Astrocyte of the spinal cord (primary cell): ENCODE results near the gene FKBP1A.

ENCODE experiments used
- DNase-seq: peaks from one replicate; pipeline ENCODE4 v3.0.0; 2011; ENCODE audit warnings: low read depth, low spot score
- H3K4me3 ChIP-seq: 2 replicates; pipeline ENCODE4 v1.5.1; 2011; ENCODE audit warnings: low read depth, mild to moderate bottlenecking, low read length, moderate library complexity
- CTCF ChIP-seq: IDR thresholded peaks from 2 replicates; pipeline ENCODE4 v1.5.1; 2012; ENCODE audit warnings: low read depth, mild to moderate bottlenecking, low read length, inconsistent platforms
- in situ Hi-C: cut with HindIII; loops from 2 replicates; pipeline ENCODE4 v1.10.0; 2017; ENCODE audit warnings: low sequenced_read_pairs

FKBP1A gene

GRCh38 chr20:1436263-1436662 lies 43.4 kb upstream of the FKBP1A start:
- in situ Hi-C loops: no loop called here
- DNase-seq: no peak
- no peak overlapping the region for H3K4me3 ChIP-seq
- TF ChIP-seq CTCF: no peak

DNA sequence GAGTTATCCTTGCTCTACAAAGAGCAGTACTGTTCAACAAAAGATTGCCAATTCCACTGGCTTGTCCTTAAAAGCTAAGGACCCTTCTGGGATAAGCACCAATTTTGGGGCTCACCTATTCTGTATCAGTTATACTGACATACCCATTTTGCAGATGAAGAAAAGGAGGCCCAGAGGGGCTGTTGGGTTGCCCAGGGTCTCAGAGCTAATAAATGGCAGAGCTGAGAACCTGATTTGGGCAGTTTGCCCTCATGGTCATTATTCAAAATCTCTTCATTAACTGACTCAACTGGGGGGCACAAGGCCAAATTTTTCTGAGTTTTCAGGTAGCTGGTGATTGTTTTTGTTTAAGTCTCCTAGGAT lies 42.5 kb upstream of the FKBP1A start:
- no peak for TF ChIP-seq CTCF
- H3K4me3 ChIP-seq: no peak overlapping the region
- in situ Hi-C loops: no loop called here
- DNase-seq: no peak

- in situ Hi-C loops: no loop called here
- TF ChIP-seq CTCF: no peak
- peak; percentile 88 for DNase-seq
- no peak overlapping the region for H3K4me3 ChIP-seq
These were observed 41.9 kb upstream of the FKBP1A start for GRCh38 chr20:1434571-1435336.

- TF ChIP-seq CTCF: no peak
- DNase-seq: no peak
- in situ Hi-C loops: no loop called here
These were observed 38.3 kb upstream of the FKBP1A start for GRCh38 chr20:1431158-1431557.

GRCh38 chr20:1430004-1430451 lies 37.2 kb upstream of the FKBP1A start:
- in situ Hi-C loops: no loop called here
- no peak for DNase-seq
- TF ChIP-seq CTCF: no peak
- no peak overlapping the region for H3K4me3 ChIP-seq

More at GRCh38 chr20:1431158-1431557, 38.3 kb upstream of the FKBP1A start:
- no peak overlapping the region for H3K4me3 ChIP-seq

- no peak overlapping the region for H3K4me3 ChIP-seq
- in situ Hi-C loops: no loop called here
- no peak for DNase-seq
- TF ChIP-seq CTCF: no peak
These were observed 36.4 kb upstream of the FKBP1A start for GRCh38 chr20:1429143-1429728.
